Ishikawa (cell line): ENCODE results near the gene PPIG.

Experiments used
- CEBPB ChIP-seq: IDR thresholded peaks from 2 replicates; pipeline ENCODE4 v1.6.1; 2012
- CREB1 ChIP-seq: IDR thresholded peaks from 2 replicates; pipeline ENCODE4 v1.6.1; 2012; ENCODE audit warnings: low read depth
- EP300 ChIP-seq: IDR thresholded peaks from 2 replicates; pipeline ENCODE4 v1.6.1; 2012; ENCODE audit warnings: borderline replicate concordance
- FOXM1 ChIP-seq: IDR thresholded peaks from 2 replicates; pipeline ENCODE4 v1.6.1; 2012; ENCODE audit warnings: low read depth, borderline replicate concordance
- NFIC ChIP-seq: IDR thresholded peaks from 2 replicates; pipeline ENCODE4 v1.6.1; 2012
- RAD21 ChIP-seq: IDR thresholded peaks from 2 replicates; pipeline ENCODE4 v1.6.1; 2012; ENCODE audit warnings: low read depth
- REST ChIP-seq: IDR thresholded peaks from 2 replicates; pipeline ENCODE4 v1.6.1; 2012; ENCODE audit warnings: low read depth, mild to moderate bottlenecking
- TAF1 ChIP-seq: IDR thresholded peaks from 2 replicates; pipeline ENCODE4 v1.6.1; 2012; ENCODE audit warnings: low read depth, mild to moderate bottlenecking
- TCF12 ChIP-seq: IDR thresholded peaks from 2 replicates; pipeline ENCODE4 v1.6.1; 2012; ENCODE audit warnings: low read depth
- YY1 ChIP-seq: IDR thresholded peaks from 2 replicates; pipeline ENCODE4 v1.6.1; 2012; ENCODE audit warnings: low read depth
- ZBTB7A ChIP-seq: IDR thresholded peaks from 2 replicates; pipeline ENCODE4 v1.6.1; 2012; ENCODE audit warnings: low read depth
- TF ChIP-seq, protein P1 (sequence below): IDR thresholded peaks from 2 replicates; pipeline ENCODE4 v1.6.1; 2012
- TF ChIP-seq, protein P2 (sequence below): IDR thresholded peaks from 2 replicates; pipeline ENCODE4 v1.6.1; 2012

DNA sequence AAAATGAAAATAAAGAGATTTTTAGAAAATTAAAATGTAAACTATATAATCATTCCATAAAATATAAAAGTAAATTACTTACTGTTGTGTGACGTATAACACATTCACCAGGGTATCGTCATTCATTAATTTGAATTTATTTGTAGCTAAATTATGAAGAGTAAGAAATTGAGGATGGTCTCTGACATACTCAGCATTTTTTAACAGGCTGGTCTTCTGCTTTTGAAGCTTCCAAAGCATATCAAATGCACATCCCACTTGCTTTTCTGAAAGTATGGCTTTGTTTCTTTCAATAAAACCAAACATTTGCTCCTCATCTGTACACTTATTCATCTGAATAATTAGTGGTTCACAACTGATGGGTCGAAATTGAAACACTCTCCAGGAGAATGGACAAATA, 12.6 kb upstream of the PPIG start:
- TF ChIP-seq EP300 (no peak), RAD21 (no peak), YY1 (no peak), REST (no peak), NFIC (no peak), CEBPB (no peak), TAF1 (no peak), FOXM1 (no peak), TCF12 (no peak), CREB1 (no peak), ZBTB7A (no peak)
- TF ChIP-seq, protein P1, sequence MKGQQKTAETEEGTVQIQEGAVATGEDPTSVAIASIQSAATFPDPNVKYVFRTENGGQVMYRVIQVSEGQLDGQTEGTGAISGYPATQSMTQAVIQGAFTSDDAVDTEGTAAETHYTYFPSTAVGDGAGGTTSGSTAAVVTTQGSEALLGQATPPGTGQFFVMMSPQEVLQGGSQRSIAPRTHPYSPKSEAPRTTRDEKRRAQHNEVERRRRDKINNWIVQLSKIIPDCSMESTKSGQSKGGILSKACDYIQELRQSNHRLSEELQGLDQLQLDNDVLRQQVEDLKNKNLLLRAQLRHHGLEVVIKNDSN, result no peak
- TF ChIP-seq, protein P2, sequence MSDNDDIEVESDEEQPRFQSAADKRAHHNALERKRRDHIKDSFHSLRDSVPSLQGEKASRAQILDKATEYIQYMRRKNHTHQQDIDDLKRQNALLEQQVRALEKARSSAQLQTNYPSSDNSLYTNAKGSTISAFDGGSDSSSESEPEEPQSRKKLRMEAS, result no peak
